Heart left ventricle (tissue), 13 donors: ENCODE data around the gene RCHY1.

Source experiments
- POLR2A ChIP-seq, 2 donors: fragments of 450-650 bp; IDR thresholded peaks; one replicate each; pipeline ENCODE4 v1.6.1; 2017; ENCODE audit warnings: antibody characterized with exemption in 2 of 2, mild to moderate bottlenecking in 2 of 2, moderate library complexity in 2 of 2
- TF ChIP-seq, protein P1 (sequence below), 12 donors: fragments of 200-600 bp; sonication (generic) in 4 of 12; IDR thresholded peaks; one replicate each; pipeline versions ENCODE4 v1.5.0 to v1.8.0; 2018 to 2022; ENCODE audit warnings: antibody characterized with exemption in 12 of 12, mild to moderate bottlenecking in 5 of 12
- donor health status: ischemic (EF 13 %, LVEDD 7.1; RV severe dilation, severe dysfunction).
- donor health status: DM: no; HTN: yes; CAD: no.
- donor health status: DM: no; HTN: no; CAD: no.
- donor health status: ischemic (EF 25% LVEDD 6.9; RV normal size, moderate dysfunction).
- donor health status: ischemic (EF 25% LVEDD 5.7; RV mildly dilated, moderate dysfunction).
- donor health status: ischemic (EF 35%, LVEDD 5.7; RV mildly dilated, moderate dysfunction).
- donor health status: nonischemic (EF 11% LVEDD 7.7; RV severe dilation, severe dysfunction).
- donor health status: DM: yes; HTN: yes; CAD: no.
- donor health status: PGD.
- donor health status: ischemic (EF 29% LVEDD 5.4; RV normal size, mild dysfunction).
- donor health status: nonischemic (EF 23%, LVEDD 6.1; RV moderate dilation, normal function).

DNA sequence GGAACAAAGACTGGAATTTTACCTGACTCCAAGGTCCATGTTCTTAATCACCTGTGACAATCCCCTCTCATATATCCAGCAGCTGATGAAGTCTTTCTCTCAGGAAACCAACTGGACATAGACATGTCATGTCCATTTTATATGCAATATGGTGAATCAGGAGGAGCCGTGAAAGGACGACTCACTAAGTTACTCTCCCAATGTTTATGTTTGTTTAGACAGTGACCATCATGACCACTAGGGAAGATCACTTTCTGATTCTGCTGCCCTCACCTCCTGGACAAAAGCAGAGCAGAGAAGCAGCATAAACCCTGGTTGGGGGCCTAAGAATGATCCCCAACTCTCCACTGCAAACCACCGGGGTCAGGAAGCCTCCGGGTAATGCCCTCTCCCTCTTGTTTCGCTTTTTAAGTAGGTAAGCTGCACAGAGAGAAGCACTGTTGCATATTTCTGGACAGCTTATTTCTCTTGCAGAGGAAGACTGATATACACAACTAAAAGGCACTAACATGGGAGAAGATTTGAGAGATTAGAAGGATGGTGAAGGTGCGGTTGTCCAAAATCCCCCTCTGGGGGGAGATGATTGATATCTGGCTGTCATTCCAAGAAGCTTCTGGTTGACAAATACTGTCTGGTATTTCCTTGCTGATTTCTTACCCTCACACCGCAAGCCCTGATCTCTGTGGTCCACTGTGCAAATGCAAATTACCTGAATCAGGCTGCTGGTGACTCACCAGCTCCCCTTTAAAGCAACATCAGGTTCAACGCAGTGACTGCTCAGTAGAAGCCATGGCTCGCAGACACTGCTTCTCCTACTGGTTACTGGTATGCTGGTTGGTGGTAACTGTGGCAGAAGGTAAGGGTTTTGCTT lies 41.3 kb upstream of the RCHY1 start, which contains the start of gene ODAPH:
- TF ChIP-seq, protein P1, sequence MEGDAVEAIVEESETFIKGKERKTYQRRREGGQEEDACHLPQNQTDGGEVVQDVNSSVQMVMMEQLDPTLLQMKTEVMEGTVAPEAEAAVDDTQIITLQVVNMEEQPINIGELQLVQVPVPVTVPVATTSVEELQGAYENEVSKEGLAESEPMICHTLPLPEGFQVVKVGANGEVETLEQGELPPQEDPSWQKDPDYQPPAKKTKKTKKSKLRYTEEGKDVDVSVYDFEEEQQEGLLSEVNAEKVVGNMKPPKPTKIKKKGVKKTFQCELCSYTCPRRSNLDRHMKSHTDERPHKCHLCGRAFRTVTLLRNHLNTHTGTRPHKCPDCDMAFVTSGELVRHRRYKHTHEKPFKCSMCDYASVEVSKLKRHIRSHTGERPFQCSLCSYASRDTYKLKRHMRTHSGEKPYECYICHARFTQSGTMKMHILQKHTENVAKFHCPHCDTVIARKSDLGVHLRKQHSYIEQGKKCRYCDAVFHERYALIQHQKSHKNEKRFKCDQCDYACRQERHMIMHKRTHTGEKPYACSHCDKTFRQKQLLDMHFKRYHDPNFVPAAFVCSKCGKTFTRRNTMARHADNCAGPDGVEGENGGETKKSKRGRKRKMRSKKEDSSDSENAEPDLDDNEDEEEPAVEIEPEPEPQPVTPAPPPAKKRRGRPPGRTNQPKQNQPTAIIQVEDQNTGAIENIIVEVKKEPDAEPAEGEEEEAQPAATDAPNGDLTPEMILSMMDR (IDR thresholded peaks at IDR 0.05), result no peak
- no peak for TF ChIP-seq POLR2A (IDR thresholded peaks at IDR 0.05)
